Upper lobe of left lung (tissue), 6 donors: ENCODE results near the gene CLK3. TPM values are rescaled to one million over a fixed set of nuclear protein-coding genes. Genes with fewer than 3 reads are reported as not detected.
A peak's percentile ranks its signal among the peaks of the same experiment; 100 is the strongest.

Experiments
- ATAC-seq, 2 donors: fragments of 200-7000 bp; cut with Tn5 transposase; one replicate each; pipeline ENCODE4 v1.9.1; 2022; ENCODE audit warnings: mild to moderate bottlenecking in 2 of 2, moderate library complexity in 2 of 2; ENCODE audit not compliant: low FRiP score in 2 of 2
- DNase-seq, 2 donors: peaks; one replicate each; pipeline ENCODE4 v3.0.0-alpha.2; 2019 to 2020
- H3K27ac ChIP-seq, 4 donors: fragments of 200-600 bp; sonication (generic); one replicate each; pipeline ENCODE4 v1.5.1; 2016 to 2019
- H3K27me3 ChIP-seq, 4 donors: fragments of 200-600 bp; sonication (generic); one replicate each; pipeline ENCODE4 v1.5.1; 2017 to 2019
- H3K36me3 ChIP-seq, 4 donors: fragments of 200-600 bp; sonication (generic); one replicate each; pipeline ENCODE4 v1.5.1; 2016 to 2019
- H3K4me1 ChIP-seq, 4 donors: fragments of 200-600 bp; sonication (generic); one replicate each; pipeline ENCODE4 v1.5.1; 2018 to 2019
- H3K4me3 ChIP-seq, 4 donors: fragments of 200-600 bp; sonication (generic); one replicate each; pipeline ENCODE4 v1.5.1; 2017 to 2019; ENCODE audit warnings: mild to moderate bottlenecking in 2 of 4, moderate library complexity in 1 of 4
- H3K9me3 ChIP-seq, 4 donors: fragments of 200-600 bp; sonication (generic); one replicate each; pipeline ENCODE4 v1.5.1; 2018 to 2019
- EP300 ChIP-seq, 4 donors: sonication (generic); formaldehyde crosslinking; IDR thresholded peaks; one replicate each; pipeline ENCODE4 v1.5.1; 2017; ENCODE audit warnings: antibody characterized with exemption in 4 of 4, control low read depth in 2 of 4
- POLR2A ChIP-seq, 4 donors: fragments of 450-650 bp; IDR thresholded peaks; one replicate each; pipeline ENCODE4 v1.5.1; 2016 to 2017; ENCODE audit warnings: antibody characterized with exemption in 4 of 4, mild to moderate bottlenecking in 2 of 4
- POLR2AphosphoS5 ChIP-seq, 2 donors: sonication (generic); formaldehyde crosslinking; IDR thresholded peaks; one replicate each; pipeline ENCODE4 v1.5.1; 2017; ENCODE audit warnings: antibody characterized with exemption in 2 of 2
- WGBS, 2 donors: methylation state at CpG; one replicate each; pipeline ENCODE4 v1.1.5; 2017 to 2018; 5-methylcytosine and 5-hydroxymethylcytosine counted together
- total RNA-seq, 6 donors: library from RNA; depleted of rRNA in 4 of 6; stranded (reverse); fragments of >200 nt in 4 of 6; gene quantifications; one replicate each; pipeline versions ENCODE4 v1.1.0 to v1.2.1, GENCODE V29; 2016 to 2021
- TF ChIP-seq, protein P1 (sequence below), 6 experiments: fragments of 450-650 bp in 4 of 6; fragments of 200-600 bp in 2 of 6; sonication (generic) in 2 of 6; IDR thresholded peaks; one replicate each; pipeline ENCODE4 v1.5.1; 2016 to 2019; ENCODE audit warnings: antibody characterized with exemption in 6 of 6
- donor health status: DM: no; HTN: no; CAD: no; lungs with moderate emphysema.
- donor health status: DM: no; HTN: yes; CAD: no; lungs with severe emphysema.

CLK3 gene
- total RNA-seq, 6 donors from 2014 or later = 78.0 to 289 (median 89.7) TPM

DNA sequence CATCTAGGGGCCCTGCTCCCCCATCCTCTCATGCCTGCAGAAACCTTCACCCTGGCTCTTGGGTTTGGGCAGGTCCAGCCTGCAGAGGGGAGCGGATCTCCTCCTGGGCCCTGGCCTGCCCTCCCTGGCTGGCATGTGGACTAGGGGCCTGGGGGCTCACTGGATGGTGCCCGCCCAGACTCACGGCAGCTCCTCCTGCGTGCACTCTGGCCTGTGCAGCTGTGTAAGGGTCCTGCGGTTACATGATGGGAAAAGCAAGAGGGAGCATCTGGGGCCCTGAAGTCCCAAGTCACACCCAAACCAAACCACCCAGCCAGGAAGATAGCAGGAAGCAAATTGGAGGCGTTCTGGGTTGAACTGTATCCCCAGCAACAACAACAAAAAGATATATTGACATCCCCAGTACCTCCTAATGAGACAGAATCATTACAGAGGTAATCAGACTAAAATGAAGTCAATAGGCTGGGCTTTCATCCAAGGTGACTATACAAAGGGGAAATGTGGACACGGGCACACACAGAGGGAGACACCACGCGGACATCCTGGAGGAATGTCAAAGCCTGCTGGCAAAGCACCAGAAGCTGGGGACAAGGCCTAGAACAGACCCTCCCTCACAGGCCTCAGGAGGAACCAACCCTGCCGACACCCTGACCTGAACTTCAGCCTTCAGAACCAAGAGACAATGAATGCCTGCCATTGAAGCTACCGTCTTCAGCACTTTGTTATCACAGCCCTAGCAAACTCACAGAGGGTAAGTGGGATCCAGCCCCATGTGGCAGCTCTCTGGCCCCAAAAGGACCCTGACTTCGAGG, 10.4 kb upstream of the CLK3 start:
- TF ChIP-seq, protein P1, sequence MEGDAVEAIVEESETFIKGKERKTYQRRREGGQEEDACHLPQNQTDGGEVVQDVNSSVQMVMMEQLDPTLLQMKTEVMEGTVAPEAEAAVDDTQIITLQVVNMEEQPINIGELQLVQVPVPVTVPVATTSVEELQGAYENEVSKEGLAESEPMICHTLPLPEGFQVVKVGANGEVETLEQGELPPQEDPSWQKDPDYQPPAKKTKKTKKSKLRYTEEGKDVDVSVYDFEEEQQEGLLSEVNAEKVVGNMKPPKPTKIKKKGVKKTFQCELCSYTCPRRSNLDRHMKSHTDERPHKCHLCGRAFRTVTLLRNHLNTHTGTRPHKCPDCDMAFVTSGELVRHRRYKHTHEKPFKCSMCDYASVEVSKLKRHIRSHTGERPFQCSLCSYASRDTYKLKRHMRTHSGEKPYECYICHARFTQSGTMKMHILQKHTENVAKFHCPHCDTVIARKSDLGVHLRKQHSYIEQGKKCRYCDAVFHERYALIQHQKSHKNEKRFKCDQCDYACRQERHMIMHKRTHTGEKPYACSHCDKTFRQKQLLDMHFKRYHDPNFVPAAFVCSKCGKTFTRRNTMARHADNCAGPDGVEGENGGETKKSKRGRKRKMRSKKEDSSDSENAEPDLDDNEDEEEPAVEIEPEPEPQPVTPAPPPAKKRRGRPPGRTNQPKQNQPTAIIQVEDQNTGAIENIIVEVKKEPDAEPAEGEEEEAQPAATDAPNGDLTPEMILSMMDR (IDR thresholded peaks at IDR 0.05) = no peak
- TF ChIP-seq EP300 (IDR thresholded peaks at IDR 0.05) = no peak
- no peak for TF ChIP-seq POLR2A (IDR thresholded peaks at IDR 0.05)
- no peak for TF ChIP-seq POLR2AphosphoS5 (IDR thresholded peaks at IDR 0.05)
- H3K9me3 ChIP-seq = no peaks in the 10 kb centered on the region
- 68 to 79% methylated on average over 11 to 12 of the region's 12 CpGs for WGBS, 2 donors
- H3K27me3 ChIP-seq = no peaks in the 10 kb centered on the region
- H3K4me1 ChIP-seq = peaks cover 0 to 2% (median 0%) of the 10 kb centered on the region in 4 donors
- H3K36me3 ChIP-seq = no peaks in the 10 kb centered on the region
- H3K27ac ChIP-seq = no peak overlapping the region
- ATAC-seq (no peak), DNase-seq (peak in 1 of 2 donors; percentile 45)
- H3K4me3 ChIP-seq = no peak overlapping the region

DNA sequence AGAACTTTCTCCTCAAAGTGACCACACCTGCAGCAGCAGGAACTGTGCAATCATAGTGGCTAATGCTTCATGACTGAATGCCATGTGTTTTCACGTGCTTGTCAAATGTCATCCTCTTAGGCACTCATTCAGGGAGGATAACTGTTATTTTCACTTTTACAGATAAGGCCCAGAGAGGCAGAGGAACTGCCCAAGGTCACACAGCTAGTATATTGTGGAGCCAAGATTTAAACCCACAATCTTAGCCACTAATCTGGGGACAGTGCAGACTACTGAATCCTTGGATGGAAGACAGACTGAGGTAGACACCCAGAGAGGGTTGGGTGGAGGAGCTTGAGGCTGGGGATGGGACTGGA, 9.9 kb upstream of the CLK3 start:
- Histone ChIP-seq H3K36me3 (no peaks in the 10 kb centered on the region), H3K27ac (no peak overlapping the region), H3K4me1 (peaks cover 0 to 8% (median 0%) of the 10 kb centered on the region in 4 donors), H3K9me3 (no peaks in the 10 kb centered on the region), H3K4me3 (no peak overlapping the region), H3K27me3 (no peaks in the 10 kb centered on the region)
- no peak for TF ChIP-seq POLR2A (IDR thresholded peaks at IDR 0.05)
- TF ChIP-seq, protein P1 (IDR thresholded peaks at IDR 0.05) = no peak
- no peak for TF ChIP-seq POLR2AphosphoS5 (IDR thresholded peaks at IDR 0.05)
- TF ChIP-seq EP300 (IDR thresholded peaks at IDR 0.05) = no peak
- 74 to 90% methylated on average over 1 of the region's 1 CpG for WGBS, 2 donors
- ATAC-seq = no peak
- no peak for DNase-seq

DNA sequence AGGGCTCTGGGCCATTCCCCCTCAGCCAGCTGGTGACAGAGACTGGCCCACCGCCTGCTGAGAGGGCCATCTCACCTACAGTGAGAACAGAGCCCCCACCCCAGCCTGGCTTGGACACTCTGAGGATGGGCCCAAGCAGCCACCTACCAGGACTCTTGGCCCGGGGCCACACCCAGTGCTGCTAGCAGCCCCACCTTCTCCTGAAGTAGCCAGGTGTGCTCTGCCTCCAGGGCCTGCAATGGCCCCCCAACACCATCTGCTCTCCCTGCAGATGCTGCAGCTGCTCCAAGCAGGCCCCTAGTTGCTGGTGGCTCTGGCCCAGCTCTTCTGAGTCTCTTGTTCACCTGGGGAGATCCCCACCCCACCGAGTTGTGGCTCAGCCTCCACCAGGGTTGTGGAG, 6.8 kb upstream of the CLK3 start:
- no peak for TF ChIP-seq POLR2A (IDR thresholded peaks at IDR 0.05)
- no peak for TF ChIP-seq EP300 (IDR thresholded peaks at IDR 0.05)
- TF ChIP-seq, protein P1 (IDR thresholded peaks at IDR 0.05) = no peak
- DNase-seq (peak in 1 of 2 donors; percentile 36), ATAC-seq (no peak)
- Histone ChIP-seq H3K36me3 (no peaks in the 10 kb centered on the region), H3K4me1 (peaks cover 0 to 9% (median 0%) of the 10 kb centered on the region in 4 donors), H3K9me3 (no peaks in the 10 kb centered on the region), H3K27me3 (no peaks in the 10 kb centered on the region), H3K4me3 (no peak overlapping the region), H3K27ac (no peak overlapping the region)
- 75% methylated on average over 3 of the region's 3 CpGs; no CpG with 5 or more reads in 1 of the 2 donors for WGBS, 2 donors

DNA sequence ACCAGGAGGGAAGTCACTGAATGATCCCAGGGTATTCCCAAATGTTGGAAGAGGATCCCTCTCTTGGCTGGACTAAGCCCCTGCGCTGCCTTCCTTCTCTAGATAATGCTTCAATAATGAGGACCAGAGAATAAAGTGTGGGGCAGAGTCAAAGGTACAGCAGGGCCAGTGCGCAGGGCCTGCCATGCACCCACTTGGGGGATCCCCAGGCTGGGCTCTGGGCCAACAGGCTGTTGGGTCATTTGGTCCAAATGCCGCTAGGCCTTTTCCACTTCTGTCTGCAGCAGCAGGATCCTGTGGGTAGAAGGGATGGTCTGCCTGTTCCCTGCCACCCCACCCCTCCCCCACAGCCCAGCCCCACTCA, 5.7 kb upstream of the CLK3 start:
- H3K36me3 ChIP-seq = no peaks in the 10 kb centered on the region
- peaks cover 0 to 15% (median 5%) of the 10 kb centered on the region in 4 donors for H3K4me1 ChIP-seq
- DNase-seq (no peak), ATAC-seq (no peak)
- no peaks in the 10 kb centered on the region for H3K9me3 ChIP-seq
- no peak overlapping the region for H3K27ac ChIP-seq
- H3K27me3 ChIP-seq = no peaks in the 10 kb centered on the region
- no peak for TF ChIP-seq POLR2A (IDR thresholded peaks at IDR 0.05)
- no peak for TF ChIP-seq POLR2AphosphoS5 (IDR thresholded peaks at IDR 0.05)
- no peak for TF ChIP-seq EP300 (IDR thresholded peaks at IDR 0.05)
- TF ChIP-seq, protein P1 (IDR thresholded peaks at IDR 0.05) = no peak
- no peak overlapping the region for H3K4me3 ChIP-seq
- WGBS, 2 donors = 80 to 83% methylated on average over 3 of the region's 3 CpGs
